Cardiac atrium fibroblast (primary cell): ENCODE results near the gene TRAF1. TPM values are rescaled to one million over a fixed set of nuclear protein-coding genes. Genes with fewer than 3 reads are reported as not detected.

Experiments
- total RNA-seq: library from RNA; depleted of rRNA; stranded (reverse); fragments of >200 nt; gene quantifications from 2 replicates; pipeline ENCODE4 v1.2.3, GENCODE V29; 2015

The TRAF1 gene
- total RNA-seq: 0.54 and 0.97 TPM in 2 replicates

GRCh38 chr9:120926397-120926928 is at the start of gene TRAF1:
TSS of gene TRAF1 (minus strand) at chr9:120926796. CDS start at chr9:120926075, 721 bp downstream.

GRCh38 chr9:120876842-120877240 is 49.8 kb downstream of the TRAF1 start, which contains the start of gene PHF19:
TSS of gene PHF19 (minus strand) at chr9:120877188. CDS start at chr9:120874741, 2,447 bp downstream.

Other genes starting within 250 kb of the TRAF1 start
- gene MEGF9, start 212.3 kb downstream of the TRAF1 start, total RNA-seq: 4.5 and 6.0 TPM in 2 replicates
- 13.7 and 30.1 TPM in 2 replicates for gene FBXW2, start 133.4 kb downstream of the TRAF1 start, total RNA-seq
- gene PSMD5, start 83.9 kb downstream of the TRAF1 start, total RNA-seq: 23.3 and 25.9 TPM in 2 replicates
- 9.6 and 26.4 TPM in 2 replicates for gene PHF19, start 49.6 kb downstream of the TRAF1 start, total RNA-seq
- 0.90 and 4.2 TPM in 2 replicates for gene C5, start 123.5 kb upstream of the TRAF1 start, total RNA-seq
- 1.5 and 5.1 TPM in 2 replicates for gene CNTRL, start 148.2 kb upstream of the TRAF1 start, total RNA-seq